ENCODE data around the gene ASB18. TPM values are rescaled to one million over a fixed set of nuclear protein-coding genes. Genes with fewer than 3 reads are reported as not detected.

ASB18 gene
- total RNA-seq, 3 donors from 2014 or later (not counting 1 experiment from before 2014, with no cell fraction given): not detected

- Histone ChIP-seq H3K27me3 (ENCODE audit: control insufficient read depth, insufficient read depth, low read length) (peaks cover 33% of the 10 kb centered on the region), H3K36me3 (ENCODE audit: control insufficient read depth, insufficient read depth, low read length) (no peaks in the 10 kb centered on the region), H3K4me1 (ENCODE audit: control insufficient read depth, insufficient read depth, low read length) (peaks cover 5% of the 10 kb centered on the region), H3K4me3 (ENCODE audit: low read length) (no peak overlapping the region), H3K9me3 (ENCODE audit: control insufficient read depth, insufficient read depth, low read length) (no peaks in the 10 kb centered on the region), H3K27ac (ENCODE audit: low read length) (no peak overlapping the region)
- H3K27me3 Mint-ChIP-seq (ENCODE audit: low read depth in 2 of 2): peaks cover 39 to 45% of the 10 kb centered on the region in 2 donors
- intact Hi-C loops (cut with micrococcal nuclease): no loop called here
- no peaks in the 10 kb centered on the region for H3K36me3 Mint-ChIP-seq
- 19% methylated on average over 15 of the region's 18 CpGs for WGBS (ENCODE audit: insufficient coverage)
- H3K4me1 Mint-ChIP-seq: peaks cover 6 to 7% of the 10 kb centered on the region in 2 donors
- H3K9me3 Mint-ChIP-seq: no peaks in the 10 kb centered on the region
- ATAC-seq (no peak), DNase-seq (no peak)
- no peak overlapping the region for H3K4me3 Mint-ChIP-seq
- no peak for TF ChIP-seq CTCF (IDR thresholded peaks at IDR 0.05)
- H3K27ac Mint-ChIP-seq: no peak overlapping the region
These were observed 99.0 kb downstream of the ASB18 start for GRCh38 chr2:236164925-236165841.

- Mint-ChIP-seq H3K27ac (no peak overlapping the region), H3K9me3 (no peaks in the 10 kb centered on the region), H3K4me3 (no peak overlapping the region), H3K27me3 (ENCODE audit: low read depth in 2 of 2) (peaks cover 33 to 40% of the 10 kb centered on the region in 2 donors), H3K36me3 (no peaks in the 10 kb centered on the region), H3K4me1 (peaks cover 6 to 7% of the 10 kb centered on the region in 2 donors)
- intact Hi-C loops (cut with micrococcal nuclease): no loop called here
- TF ChIP-seq CTCF (IDR thresholded peaks at IDR 0.05): no peak
- H3K4me1 ChIP-seq (ENCODE audit: control insufficient read depth, insufficient read depth, low read length): peaks cover 5% of the 10 kb centered on the region
- H3K9me3 ChIP-seq (ENCODE audit: control insufficient read depth, insufficient read depth, low read length): no peaks in the 10 kb centered on the region
- no peak overlapping the region for H3K27ac ChIP-seq (ENCODE audit: low read length)
- peaks cover 27% of the 10 kb centered on the region for H3K27me3 ChIP-seq (ENCODE audit: control insufficient read depth, insufficient read depth, low read length)
- WGBS (ENCODE audit: insufficient coverage): 4% methylated on average over 67 of the region's 67 CpGs
- no peak overlapping the region for H3K4me3 ChIP-seq (ENCODE audit: low read length)
- ATAC-seq (no peak), DNase-seq (no peak)
- no peaks in the 10 kb centered on the region for H3K36me3 ChIP-seq (ENCODE audit: control insufficient read depth, insufficient read depth, low read length)
These were observed 99.8 kb downstream of the ASB18 start for GRCh38 chr2:236164201-236164924.

- Mint-ChIP-seq H3K9me3 (no peaks in the 10 kb centered on the region), H3K36me3 (no peaks in the 10 kb centered on the region), H3K27me3 (ENCODE audit: low read depth in 2 of 2) (peaks cover 38 to 45% of the 10 kb centered on the region in 2 donors), H3K4me3 (no peak overlapping the region), H3K27ac (no peak overlapping the region), H3K4me1 (peaks cover 6 to 7% of the 10 kb centered on the region in 2 donors)
- ATAC-seq (no peak), DNase-seq (no peak)
- WGBS (ENCODE audit: insufficient coverage): 7% methylated on average over 56 of the region's 59 CpGs
- no peak overlapping the region for H3K4me3 ChIP-seq (ENCODE audit: low read length)
- intact Hi-C loops (cut with micrococcal nuclease): no loop called here
- H3K27me3 ChIP-seq (ENCODE audit: control insufficient read depth, insufficient read depth, low read length): peaks cover 26% of the 10 kb centered on the region
- H3K4me1 ChIP-seq (ENCODE audit: control insufficient read depth, insufficient read depth, low read length): peaks cover 5% of the 10 kb centered on the region
- H3K27ac ChIP-seq (ENCODE audit: low read length): no peak overlapping the region
- no peak for TF ChIP-seq CTCF (IDR thresholded peaks at IDR 0.05)
- no peaks in the 10 kb centered on the region for H3K9me3 ChIP-seq (ENCODE audit: control insufficient read depth, insufficient read depth, low read length)
- no peaks in the 10 kb centered on the region for H3K36me3 ChIP-seq (ENCODE audit: control insufficient read depth, insufficient read depth, low read length)
These were observed 100.6 kb downstream of the ASB18 start for GRCh38 chr2:236163471-236164200.
